SHP77 (cell line): Measurements from ENCODE around the gene ETF1.

Experiments
- DNase-seq, 2 experiments: peaks; one replicate each; lab custom pipeline; 2025; lab: John Stamatoyannopoulos, UW

ETF1 gene

DNA sequence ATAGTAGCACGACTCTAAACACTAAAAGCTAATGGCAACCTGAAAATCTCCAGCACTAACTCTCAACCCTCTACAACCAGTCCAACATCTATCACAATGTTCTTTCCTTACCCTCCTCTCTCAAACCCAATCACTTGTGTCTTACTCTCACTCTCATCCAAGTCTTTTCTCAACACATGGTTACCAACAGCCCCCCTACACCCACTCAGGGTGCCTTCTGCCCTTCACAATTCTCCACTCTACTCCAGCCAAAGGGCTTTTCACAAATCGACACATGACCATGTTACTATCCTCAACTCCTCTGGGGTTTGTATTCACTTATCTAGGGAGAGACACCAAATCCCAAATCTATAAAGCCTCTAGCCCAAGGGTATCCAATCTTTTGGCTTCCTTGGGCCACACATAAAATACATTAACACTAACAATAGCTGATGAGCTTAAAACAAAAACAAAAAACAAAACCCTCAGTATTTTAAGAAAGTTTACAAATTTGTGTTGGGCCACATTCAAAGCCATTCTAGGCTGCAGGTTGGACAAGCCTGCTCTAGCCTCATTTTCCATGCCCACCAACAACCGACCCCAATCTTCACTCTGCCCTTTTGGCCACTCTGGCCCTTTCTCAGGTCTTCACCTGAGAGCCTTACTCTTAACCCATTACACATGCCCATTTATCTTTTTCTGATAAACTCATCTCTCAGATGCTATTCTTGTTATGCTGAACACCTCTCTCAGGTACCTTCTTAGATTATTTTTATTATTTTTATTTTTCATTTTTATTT is 20.5 kb upstream of the ETF1 start:
- DNase-seq: no peak

DNA sequence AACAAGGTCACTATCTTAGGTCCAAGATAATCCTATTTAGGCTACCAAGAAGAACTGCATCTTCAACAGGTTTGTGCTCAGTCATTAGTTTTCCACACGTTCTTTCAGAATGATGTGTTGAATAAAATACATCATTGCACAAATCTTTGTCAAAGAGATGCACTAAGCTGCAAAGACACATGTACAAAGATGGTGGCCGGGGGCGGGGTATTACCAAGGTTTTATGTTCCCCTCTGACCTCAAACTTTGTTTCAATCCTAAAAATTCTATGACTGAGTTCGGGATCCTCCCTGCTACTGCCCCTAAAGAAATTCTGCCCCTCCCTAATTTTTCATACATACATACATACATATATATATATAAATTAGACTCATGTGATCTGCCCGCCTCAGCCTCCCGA is 17.9 kb upstream of the ETF1 start:
- no peak for DNase-seq

DNA sequence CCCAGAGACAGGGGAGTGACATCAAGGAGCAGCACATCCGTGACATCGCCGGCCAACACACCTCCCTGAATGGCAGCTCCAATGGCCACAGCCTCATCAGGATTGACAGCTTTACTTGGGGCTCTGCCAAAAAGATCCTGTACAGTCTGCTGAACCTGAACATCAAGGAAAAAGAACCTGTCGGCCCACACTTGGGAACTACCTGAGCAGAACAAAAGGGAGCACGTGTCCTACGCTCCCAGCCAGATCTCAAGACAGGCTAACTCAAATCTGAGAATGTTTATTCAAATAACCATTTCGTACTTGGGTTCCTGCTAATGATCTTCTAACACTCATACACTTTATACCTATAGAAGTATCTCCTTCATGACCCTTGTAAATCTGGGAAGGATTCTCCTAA is 16.9 kb upstream of the ETF1 start:
- no peak for DNase-seq

DNA sequence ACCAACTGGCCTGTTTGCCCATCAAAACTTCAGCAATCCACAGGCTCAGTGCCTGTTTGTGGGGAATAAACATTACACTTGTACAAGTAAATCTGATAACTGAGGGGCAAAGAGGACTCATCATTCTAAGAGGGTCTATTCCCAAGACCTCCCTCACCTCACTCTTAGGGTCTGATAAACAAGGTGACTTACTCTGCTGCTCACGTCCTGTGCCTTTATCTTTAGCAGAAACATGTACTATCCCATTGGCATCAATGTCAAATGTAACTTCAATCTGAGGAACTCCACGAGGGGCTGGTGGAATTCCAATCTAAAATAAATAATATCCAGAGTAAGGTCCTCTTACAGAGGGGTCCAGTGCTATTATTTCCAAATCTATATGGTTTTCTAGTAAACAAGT is 14.6 kb upstream of the ETF1 start:
- no peak for DNase-seq

DNA sequence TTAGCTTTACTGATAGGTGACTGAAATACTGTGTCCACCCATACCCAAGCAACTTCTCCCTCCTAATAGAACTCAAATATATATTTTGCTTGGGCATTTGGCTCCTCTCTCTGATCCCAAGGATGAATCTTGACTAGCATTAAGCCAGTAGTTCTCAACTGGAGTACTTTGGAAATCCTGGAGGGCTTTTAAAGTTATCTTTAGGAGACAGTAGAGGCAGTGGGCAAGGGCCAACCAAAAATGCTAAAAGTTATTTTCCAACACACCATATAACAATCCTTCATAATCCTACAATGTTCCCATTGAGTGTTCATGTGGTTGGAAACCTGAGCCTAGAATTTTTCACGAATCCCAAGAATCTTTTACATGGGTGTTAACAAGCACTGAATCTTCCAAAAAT is 11.1 kb upstream of the ETF1 start:
- no peak for DNase-seq

DNA sequence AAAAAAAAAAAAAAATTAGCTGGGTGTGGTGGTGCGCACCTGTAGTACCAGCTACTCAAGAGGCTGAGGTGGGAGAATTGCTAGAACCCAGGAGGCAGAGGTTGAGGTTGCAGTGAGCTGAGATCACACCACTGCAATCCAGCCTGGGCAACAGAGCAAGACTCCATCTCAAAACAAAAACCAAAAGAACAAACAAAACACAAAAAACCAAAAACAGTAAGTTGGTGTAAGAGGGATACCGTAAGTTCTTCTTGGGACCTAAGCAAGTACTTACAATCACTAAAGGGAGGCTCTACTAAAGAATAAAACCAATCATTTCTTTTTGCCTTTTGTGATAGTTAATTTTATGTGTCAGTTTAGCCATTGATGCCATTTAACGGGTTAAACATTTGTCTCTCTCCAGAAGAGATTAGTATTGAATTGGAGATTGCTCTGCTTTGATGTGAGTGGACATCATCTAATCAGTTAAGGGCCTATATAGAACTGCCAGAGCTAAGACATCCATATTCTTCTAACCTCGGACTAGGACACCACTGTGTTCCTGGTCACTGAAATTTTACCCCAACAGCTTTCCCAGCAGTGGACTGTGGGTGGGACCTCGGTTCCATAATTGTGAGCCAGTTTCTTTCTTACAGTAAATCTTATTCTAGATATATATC is 10.5 kb upstream of the ETF1 start:
- DNase-seq: no peak

DNA sequence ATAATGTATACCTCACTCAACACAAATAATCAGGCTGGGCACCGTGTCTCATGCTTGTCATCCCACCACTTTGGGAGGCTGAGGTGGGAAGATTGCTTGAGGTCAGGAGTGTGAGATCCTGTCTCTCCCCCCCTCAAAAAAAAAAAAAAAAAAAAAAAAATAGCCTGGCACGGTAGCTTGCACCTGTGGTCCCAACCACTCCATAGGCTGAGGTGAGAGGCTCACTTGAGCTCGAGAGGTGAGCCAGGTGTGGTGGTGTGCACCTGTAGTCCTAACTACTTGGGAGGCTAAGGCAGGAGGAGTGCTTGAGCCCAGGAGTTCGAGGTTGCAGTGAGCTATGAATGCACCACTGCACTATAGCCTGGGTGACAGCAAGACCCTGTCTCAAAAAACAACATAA is 9.6 kb upstream of the ETF1 start:
- no peak for DNase-seq

DNA sequence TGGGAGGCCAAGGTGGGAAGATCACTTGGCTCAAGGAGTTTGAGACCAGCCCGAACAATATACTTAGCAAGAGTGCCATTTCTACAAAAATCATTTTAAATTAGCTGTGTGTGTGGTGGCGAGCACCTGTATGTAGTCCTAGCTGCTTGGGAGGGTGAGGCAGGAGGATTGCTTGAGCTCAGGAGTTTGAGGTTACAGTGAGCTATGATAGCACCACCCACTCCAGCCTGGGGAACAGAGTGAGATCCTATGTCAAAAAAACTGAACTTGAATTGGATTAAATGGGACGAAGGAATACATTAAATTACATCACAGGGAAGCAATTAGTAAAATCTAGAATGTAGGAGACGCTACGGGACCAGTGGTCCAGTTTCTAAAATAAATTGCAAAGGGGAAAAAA is 6.4 kb upstream of the ETF1 start:
- no peak for DNase-seq

DNA sequence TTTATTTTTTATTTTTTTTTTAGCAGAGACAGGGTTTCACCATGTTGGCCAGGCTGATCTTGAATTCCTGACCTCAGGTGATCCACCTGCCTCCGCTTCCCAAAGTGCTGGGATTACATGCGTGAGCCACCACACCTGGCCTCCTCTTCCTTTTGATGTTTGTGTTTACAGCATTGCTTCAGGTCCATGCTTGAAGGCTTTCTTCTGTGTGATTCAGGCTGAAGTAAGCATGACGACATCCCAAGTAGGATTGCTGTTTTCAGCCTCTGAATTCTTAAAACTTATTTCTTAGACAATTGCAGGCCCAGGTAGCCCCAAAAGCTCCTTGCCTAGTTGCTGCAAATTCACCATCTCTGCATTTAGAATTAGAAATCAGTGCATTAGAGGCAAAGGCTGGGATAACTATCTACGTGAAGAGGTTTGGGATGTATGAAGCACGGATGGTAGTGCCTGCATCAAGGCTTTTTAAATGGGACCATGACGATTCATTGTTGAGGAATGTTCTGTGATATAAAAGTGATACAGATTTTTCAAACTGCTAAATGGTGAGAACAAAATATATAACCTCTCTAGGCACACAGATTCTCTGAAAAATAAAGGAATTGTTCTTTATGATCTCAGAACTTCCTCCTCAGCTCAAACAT is 3.0 kb upstream of the ETF1 start:
- DNase-seq: no peak

DNA sequence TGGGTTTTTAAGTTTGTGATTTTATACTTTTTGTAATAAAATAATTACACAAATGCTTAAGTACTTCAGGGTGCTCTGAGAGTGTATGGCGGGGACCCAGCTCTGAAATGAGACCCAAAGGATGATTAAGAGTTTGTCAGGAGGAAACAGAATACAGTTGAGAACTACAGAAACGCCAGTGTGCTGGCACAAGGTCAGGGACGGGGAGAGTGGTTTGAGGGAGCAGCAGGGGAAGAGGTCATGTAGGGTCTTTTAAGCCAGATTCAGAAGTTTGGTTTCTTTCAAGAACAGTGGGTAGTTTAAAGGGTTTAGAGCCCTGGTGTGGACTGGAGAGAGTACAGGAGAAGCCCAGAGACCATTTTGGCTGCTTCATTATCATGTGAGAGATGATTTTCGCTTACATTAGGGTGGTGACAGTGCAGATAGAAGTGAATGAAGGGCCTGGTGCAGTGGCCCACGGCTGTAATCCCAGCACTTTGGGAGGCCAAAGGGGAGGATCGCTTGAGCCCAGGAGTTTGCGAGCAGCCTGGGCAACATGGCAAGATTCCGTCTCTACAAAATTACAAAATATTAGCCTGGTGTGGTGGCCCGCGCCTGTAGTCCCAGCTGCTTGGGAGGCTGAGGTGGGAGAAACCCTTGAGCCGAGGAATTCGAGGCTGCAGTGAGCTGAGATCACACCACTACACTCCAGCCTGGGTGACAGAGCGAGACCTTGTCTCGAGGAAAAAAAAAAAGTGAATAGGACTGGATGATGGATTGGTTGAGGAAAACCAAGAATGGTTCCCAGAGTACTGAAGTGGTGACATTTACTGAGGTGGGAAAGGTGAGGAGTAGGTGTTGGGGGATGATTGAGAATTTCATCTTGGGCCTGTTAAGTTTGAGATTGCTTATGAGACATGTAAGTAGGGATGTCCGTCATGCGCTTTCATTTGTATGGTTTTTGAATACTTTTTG is 1.4 kb upstream of the ETF1 start:
- no peak for DNase-seq

DNA sequence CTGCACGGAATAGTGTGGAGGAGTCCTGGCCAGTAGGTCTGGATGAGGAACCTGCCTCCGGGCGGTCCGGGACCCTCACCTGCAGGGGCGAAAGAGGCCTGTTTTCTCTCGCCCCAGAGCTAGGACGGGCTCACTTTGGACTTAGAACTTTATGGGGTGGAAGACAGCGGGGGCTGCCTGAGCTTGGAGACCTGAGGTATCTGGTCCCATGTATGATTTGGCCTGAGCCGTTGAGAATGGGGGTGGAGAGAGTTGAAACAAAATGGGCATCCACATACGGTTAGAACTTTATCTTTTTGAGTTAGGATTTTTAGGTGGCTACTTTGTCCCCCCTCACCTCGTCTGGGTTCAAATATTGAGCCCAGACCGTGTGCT is 681 bp upstream of the ETF1 start:
- no peak for DNase-seq

DNA sequence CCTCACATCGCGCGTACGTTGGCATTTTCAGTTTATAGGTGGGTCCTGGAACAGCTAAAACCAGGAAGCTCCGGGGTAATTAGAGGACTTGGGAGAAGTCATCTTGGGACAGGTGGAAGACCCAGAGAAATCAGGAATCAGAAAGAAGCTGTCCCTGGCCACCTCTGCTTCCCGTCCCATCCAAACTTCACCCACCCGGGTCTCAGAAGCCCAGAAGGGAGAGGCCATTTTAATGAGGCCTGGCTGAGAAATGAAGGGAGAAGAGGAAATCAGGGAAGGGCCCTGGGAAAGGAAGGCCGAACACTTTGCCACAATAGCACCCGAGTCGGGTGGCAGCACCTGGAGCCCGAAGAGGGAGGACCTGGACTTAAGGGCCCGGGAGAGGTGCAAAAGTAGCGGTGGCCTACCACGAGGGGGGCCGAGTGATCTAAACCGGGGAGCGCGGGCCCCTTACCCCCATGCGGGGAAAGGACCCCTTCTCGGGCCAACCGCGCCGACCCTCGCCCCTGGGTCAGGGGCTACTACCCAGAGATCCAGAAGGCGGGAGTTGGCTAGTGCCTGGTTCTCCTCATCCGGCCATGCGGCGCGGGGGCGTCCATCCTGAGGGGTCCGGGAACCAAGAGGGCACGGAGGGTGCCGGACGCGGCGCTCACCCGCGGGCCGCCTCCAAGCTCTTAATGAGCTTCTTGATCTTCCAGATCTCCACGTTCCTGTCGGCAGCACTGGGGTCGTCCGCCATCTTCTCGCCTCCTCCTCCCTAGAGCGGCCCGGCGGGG is 668 bp downstream of the ETF1 start:
- DNase-seq: no peak

DNA sequence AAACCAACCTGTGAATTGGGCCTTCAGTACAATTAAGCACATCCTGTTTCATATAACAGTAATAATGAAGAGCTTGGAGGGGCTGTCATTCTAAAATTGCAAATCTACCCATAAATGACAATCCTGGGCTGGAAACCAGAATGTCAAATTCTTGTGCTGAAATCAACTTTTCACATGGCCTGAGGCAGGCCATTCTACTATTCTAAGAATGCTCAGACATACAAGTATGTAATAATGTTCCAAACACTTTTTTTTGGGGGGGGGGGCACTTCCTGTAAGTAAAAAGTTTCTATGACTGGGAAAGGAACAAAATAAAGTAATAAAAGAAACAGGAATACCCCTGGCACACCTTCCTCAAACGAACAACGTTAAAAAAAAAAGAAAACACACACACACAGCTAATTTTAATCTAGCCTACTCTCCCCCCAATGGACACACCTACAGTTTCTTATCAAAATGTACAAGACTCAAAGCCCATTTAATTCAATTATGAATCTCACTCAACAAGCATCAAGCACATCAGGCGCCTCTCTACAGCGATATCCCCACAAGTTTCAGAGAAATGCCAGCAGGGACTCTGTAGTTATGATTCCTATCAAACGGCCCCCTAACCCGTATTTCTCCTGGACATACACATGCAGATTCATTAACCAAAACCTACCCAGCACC is 1.4 kb downstream of the ETF1 start:
- no peak for DNase-seq

DNA sequence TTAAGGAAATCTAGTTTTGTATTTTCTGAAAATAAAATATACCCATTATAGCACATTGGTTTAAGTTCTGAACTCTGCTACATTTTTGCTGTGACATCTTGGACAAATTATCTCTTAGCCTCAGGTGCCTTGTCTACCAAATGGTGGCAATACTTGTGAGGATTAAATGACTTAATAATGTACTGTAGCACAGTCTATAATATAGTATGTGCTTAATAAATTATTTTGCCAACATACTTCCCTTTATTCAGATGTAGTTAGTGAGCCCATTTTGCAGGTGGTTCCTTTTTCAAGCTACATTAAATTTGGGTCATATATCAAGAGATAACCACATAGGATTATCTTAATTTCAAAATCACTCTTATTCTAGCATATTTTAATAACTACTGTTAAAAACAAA is 3.2 kb downstream of the ETF1 start:
- DNase-seq: no peak

DNA sequence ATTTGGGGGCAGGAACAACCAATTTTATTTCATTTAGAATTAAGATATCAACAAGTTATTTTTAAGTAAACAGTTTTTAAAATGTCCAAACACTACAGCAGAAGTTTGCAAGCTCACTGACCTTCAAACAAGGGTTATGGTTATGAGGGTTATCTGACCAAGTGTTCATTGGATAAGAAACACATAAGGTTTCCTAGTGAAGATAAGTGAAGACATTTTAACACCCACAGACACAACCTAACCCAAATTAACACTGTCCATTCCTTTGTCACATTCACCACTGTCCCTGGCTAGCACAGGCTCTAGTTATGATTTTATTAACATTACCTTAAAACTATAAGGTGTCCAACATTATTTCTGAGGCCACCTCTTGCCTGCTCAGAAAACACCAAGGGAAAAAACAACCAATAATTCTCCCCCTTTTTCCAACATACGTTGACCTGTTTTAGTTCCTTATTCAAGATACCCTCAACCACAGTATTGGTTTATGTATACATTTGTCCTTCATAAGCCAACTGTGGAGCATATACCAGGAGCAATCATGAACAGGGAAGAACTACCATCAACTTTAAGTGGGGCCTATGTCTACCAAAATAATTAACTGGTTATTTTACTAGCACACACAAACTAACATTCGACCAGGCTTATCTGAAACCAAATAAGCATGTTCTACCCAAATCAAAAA is 4.0 kb downstream of the ETF1 start:
- DNase-seq: no peak

DNA sequence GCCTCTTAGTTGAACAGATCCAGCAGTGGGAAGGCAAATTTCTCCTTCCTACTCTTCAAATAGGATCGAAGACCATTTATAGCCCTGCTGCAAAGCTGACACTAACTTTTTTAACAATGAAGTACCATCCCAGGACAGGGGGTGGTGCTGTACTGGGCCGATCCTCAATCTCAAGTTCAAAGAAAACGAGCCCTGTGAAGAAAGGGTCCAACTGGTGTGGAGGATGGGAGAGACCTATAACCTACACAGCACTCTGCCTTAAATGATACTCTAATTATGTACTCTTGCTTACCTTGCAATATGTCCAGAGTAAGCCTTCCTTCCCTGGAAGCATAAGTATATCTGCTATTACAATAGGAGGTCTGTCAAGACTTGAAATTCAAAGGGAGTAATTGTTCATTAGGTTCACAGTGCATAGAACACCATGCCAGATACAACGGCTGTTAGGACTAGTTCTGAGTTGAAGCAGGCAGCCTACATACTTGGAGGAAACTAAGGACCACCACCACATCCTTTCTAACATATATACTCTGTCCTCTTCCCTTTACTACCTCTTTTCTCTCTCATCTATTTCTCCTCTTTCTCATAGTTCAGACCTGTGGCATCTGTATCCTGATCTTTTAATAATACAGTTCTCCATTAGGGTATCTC is 6.2 kb downstream of the ETF1 start:
- no peak for DNase-seq

DNA sequence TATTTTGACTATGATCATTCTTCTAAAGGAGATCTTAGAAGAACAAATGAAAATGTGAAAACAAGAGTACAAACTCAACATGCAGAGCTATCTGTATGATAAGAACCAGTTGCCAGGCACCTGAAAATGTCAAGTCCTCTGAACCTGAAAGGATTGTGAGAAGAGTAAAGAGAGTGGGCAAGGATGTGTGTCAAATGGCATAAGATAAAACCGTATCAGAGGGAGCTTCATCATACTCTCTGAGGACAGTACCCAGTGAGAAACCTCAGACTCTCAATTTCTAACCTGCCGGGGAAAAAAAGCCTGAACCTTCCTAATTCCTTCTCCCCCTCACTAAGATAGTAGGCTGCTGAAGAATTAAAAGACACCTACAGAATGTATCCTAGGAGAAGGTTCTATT is 6.8 kb downstream of the ETF1 start:
- no peak for DNase-seq

DNA sequence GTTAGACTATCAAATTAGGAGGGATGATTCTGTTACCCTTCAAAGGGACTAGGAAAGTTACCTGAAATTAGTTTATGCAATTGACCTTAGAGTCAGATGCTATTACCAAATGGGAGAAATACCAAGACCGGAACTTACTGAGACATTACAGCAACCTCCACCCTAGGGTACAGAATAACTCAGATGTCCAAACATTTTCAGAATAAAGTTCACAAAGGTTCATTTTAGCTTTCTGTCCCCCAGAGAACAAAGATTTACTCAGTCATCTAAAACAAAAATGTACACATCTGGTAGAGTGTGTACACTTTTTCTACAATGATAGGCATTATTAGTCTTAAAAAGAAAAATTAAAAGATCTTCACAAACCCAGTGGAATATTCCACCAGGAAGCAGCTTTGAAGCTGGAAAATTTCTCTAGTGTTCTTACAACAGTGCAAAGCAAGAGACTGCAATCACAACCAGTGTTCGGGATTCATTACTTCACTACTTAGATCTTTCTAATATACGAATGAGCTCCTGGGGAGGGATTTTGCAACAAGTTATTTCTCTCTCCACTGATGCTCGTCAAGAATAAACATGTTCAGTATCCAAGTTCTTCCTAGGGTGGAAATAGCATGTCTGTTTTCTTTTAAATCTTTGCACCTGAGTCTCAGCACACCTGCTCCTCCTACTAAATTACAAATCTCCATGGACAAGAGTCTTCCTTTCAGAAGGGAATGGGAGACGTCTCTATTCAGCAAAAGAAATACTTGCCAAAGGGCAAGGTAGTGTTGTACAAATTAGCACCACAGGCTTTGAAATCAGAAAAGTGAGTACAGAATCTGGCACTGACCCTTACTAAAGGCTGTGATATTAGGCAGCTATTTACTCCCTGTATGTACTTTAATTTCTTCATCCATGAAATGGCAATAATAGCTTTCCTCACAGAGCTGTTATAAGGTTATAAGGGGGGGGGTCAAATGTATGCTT is 8.8 kb downstream of the ETF1 start:
- DNase-seq: no peak

DNA sequence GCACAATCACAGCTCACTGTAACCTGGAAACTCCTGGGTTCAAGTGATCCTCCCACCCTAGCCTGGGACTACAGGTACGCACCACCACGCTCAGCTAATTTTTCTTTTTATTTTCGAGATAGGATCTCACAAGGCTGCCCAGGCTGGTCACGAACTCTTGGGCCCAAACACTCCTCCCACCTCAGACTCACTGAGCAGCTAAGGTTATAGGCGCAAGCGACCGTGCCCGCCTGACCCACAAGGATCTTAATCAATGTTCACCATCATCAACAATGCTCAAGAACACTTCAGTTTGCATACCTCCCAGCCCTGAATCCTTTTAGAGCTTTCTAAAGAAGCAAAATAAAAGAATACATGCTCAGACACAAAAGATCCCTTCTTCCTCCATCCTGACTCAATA is 13.2 kb downstream of the ETF1 start:
- no peak for DNase-seq
